Loucy (cell line): Measurements from ENCODE around the gene TTYH3.

Source experiments
- EZH2phosphoT487 ChIP-seq: fragments of 200-600 bp; IDR thresholded peaks from 2 replicates; pipeline ENCODE4 v1.6.1; 2018; ENCODE audit warnings: antibody characterized with exemption, mild to moderate bottlenecking, moderate library complexity, borderline replicate concordance
- TF ChIP-seq, protein P1 (sequence below): fragments of 200-600 bp; sonication (generic); conservative IDR thresholded peaks from 2 replicates; pipeline ENCODE4 v1.5.1; 2014; ENCODE audit warnings: mild to moderate bottlenecking, antibody characterized with exemption, low read length

DNA sequence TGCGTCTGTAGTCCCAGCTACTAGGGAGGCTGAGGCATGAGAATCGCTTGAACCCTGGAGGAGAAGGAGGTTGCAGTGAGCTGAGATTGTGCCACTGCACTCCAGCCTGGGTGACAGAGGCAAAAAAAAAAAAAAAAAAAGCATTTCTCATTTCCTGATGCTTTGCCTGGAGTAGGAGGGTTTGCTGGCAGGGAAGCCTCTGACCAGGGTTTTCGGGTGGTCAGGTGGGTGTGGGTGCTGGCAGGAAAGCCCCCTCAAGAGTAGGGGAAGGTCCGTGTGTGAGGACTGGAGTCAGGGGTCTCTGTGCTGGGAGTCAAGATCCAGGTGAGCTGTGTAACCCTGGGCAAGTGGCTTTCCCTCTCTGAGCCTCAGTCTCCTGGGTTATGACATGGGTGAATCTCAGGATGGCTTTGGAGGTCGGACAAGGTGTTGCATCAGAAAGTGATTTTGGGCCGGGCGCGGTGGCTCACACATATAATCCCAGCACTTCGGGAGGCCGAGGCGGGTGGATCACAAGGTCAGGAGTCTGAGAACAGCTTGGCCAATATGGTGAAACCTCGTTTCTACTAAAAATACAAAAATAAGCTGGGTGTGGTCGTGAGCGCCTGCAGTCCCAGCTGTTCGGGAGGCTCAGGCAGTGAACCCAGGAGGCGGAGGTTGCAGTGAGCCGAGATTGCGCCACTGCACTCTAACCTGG lies 59.4 kb downstream of the TTYH3 start:
- TF ChIP-seq, protein P1, sequence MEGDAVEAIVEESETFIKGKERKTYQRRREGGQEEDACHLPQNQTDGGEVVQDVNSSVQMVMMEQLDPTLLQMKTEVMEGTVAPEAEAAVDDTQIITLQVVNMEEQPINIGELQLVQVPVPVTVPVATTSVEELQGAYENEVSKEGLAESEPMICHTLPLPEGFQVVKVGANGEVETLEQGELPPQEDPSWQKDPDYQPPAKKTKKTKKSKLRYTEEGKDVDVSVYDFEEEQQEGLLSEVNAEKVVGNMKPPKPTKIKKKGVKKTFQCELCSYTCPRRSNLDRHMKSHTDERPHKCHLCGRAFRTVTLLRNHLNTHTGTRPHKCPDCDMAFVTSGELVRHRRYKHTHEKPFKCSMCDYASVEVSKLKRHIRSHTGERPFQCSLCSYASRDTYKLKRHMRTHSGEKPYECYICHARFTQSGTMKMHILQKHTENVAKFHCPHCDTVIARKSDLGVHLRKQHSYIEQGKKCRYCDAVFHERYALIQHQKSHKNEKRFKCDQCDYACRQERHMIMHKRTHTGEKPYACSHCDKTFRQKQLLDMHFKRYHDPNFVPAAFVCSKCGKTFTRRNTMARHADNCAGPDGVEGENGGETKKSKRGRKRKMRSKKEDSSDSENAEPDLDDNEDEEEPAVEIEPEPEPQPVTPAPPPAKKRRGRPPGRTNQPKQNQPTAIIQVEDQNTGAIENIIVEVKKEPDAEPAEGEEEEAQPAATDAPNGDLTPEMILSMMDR = no peak
- no peak for TF ChIP-seq EZH2phosphoT487
